Raji (cell line): Measurements from ENCODE around the gene TRAPPC12.

Source experiments
- POLR2A ChIP-seq: IDR thresholded peaks from 2 replicates; pipeline ENCODE4 v1.6.1; 2011; ENCODE audit warnings: low read depth, low read length, control low read depth; ENCODE audit not compliant: insufficient read depth

TRAPPC12 gene

GRCh38 chr2:3451169-3451568, 71.7 kb downstream of the TRAPPC12 start:
- TF ChIP-seq POLR2A, result no peak

DNA sequence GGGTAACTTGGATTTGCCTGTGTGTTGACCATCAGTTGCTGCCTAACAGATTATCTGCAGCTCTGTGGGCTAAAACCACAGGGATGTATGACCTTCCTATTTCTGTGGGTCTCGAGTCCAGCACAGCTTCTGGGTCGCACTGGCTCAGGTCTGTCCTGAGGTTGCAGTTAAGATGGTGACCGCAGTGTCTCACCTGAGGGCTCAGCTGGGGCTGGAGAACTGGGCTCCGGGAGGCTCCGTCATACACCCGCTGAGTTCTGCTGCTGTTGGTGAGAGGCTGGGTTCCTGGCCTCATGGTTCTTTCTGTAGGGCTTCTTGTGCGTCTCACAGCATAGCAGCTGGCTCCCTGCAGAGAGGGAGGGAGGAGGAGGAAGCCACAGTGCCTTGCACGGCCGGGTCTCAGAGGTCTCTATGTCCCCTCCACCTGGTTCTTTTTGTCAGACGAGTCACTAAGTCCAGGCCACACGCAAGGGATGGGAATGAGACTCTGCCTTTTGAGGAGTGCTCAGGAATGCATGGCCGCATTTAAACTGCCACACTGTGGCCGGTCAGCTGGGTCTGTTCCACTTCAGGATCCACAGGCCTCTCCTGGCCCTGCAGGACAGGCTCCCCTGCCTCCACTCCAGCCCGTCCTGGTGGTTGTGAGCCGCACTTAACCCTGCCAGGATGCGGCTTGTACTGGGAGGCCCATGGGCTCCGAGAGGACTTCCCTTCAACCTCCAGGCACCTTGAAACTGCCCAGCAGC, 72.6 kb downstream of the TRAPPC12 start:
- no peak for TF ChIP-seq POLR2A

- no peak for TF ChIP-seq POLR2A
Observed at GRCh38 chr2:3453190-3453999, 73.9 kb downstream of the TRAPPC12 start.

DNA sequence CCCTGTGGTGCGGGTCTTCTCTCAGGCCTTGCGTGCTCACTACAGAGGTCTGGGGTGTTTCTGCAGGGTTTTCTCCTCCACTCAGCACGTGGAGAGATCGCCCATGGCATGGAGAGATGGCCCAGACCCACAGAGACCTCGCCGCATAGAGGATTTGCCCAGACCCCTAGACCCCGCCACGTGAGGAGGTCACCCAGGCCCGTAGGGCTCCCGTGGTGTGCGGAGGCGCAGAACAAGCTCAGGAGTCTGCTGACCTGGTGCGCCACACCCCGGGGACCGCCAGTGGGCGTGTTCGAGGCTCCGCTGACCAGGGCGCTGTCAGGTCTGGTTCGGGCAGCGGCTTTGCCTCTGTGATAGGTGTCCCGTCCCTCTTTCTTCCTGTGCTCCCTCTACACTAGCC, 75.3 kb downstream of the TRAPPC12 start:
- TF ChIP-seq POLR2A, result no peak

GRCh38 chr2:3456125-3456524, 76.6 kb downstream of the TRAPPC12 start:
- no peak for TF ChIP-seq POLR2A

GRCh38 chr2:3457524-3458395, 78.3 kb downstream of the TRAPPC12 start:
- no peak for TF ChIP-seq POLR2A

DNA sequence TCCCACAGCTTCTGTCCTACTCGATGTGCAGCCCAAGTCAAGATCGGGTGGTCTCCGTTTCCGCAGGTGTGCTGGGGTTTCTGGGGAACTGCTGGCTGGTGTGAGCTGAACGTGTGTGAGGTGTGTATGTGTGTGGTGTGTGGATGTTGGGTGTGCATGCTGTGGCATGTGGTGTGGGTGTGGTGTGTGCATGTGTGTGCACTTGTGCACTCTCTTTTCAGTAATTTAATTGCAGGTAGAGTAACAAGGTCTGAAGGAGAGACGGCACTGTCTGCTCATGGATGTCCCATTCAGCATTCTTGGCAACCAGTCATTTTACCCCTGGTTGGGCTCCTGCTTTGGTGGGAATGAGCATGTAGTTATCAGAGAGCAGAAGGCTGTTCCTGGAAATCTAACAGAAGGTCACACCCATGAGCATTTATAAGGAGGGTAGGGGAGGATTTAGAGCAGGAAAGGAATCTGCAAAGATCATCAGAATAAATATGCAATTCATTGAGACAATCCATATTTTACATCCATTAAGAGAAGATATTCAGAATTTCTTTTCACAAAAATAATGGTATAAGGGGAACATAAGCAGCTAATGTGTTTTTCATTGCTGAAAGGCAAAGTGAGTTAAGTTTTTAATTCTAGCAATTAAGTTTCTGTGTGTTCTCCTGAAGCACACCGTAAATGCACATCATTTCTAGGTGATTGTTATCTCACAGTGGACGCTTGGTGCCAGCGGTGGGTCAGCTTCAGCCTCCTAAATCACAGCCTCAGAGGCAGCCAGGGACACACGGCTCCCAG, 79.1 kb downstream of the TRAPPC12 start:
- TF ChIP-seq POLR2A, result no peak

DNA sequence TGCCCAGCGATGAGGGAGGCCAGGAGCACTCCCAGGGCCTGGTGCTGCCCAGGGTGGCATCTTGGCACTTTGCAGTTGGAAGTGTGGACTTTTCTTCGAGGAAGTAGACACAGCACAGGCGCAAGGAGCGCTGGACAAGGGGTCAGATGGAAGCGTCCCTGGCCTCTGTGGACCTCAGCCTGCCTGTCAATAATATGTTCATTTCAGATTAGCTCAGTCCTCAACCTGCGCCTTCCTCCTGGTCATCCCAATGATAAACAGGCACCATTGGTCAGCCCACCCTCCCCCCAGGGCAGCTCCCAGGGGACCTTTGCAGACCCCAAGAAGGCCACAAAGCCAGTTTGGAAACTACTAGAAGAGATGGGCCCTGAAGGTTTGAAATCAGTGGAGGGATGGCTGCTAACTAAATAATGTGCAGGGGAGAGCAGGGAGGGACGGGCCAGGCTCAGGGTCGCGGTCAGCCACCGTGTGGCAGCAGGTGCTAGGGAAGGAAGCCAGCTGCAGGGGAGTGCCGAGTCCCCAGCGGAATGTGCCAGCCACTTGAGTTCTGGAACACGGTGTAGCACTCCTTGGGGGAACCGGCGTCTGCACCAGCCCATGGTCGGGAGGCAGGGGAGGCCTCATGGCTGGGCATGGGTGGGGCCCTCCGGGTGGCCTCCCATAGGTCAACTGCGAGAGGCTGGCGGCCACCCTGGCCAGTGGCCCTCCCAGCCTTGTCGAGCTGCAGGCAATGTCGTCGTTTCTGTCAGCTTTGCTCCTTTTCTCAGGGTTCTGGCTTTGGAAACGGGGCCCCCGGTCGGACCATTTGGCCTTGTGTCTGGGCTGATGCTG, 79.9 kb downstream of the TRAPPC12 start:
- no peak for TF ChIP-seq POLR2A

- TF ChIP-seq POLR2A, result no peak
Observed at GRCh38 chr2:3460156-3460555, 80.7 kb downstream of the TRAPPC12 start.

DNA sequence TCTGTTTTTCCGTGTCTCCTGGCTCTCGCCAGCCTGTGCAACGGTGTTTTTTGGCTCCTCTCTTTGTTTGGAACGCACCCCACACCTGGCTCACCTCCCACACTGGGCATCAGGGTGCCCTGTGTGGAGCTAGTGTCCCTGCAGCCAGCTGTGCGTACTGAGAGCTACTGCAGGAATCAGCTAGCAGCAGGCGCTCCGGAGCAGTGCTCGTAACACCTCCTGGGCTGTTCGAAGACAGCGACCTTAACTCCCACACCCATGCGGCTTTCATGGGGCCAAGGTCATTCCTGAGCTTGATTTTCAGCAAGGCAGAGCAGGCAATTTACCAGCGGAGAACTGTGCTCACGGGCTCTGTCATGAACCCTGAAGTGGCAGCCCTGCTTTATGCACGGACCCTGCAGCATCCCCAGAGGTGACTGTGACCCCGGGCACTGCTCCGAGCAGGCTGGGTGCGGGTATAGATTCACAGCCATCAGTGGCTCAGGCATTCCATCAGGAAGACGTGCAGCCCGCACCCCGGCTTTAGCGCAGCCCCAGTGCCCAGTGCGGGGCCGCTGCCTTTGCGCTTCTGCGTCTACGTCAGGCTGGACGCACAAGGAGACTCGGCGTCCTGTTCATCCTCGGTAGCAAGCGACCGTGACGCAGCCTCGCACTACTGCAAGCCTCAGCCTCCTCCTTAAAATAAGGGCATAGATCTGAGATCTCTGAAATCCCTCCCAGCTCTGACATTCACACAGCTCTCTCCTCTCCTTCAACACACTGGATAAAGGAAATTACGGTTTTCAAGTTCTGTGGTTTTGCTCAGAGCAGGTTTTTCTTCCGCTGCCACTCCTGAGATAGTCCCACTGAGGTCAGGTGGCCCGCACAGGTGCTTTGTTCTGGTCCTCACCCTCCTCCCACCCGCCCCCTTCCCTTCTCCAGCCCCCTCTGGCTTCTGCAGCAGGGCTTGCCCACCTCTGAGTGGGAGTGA, 81.6 kb downstream of the TRAPPC12 start:
- no peak for TF ChIP-seq POLR2A

DNA sequence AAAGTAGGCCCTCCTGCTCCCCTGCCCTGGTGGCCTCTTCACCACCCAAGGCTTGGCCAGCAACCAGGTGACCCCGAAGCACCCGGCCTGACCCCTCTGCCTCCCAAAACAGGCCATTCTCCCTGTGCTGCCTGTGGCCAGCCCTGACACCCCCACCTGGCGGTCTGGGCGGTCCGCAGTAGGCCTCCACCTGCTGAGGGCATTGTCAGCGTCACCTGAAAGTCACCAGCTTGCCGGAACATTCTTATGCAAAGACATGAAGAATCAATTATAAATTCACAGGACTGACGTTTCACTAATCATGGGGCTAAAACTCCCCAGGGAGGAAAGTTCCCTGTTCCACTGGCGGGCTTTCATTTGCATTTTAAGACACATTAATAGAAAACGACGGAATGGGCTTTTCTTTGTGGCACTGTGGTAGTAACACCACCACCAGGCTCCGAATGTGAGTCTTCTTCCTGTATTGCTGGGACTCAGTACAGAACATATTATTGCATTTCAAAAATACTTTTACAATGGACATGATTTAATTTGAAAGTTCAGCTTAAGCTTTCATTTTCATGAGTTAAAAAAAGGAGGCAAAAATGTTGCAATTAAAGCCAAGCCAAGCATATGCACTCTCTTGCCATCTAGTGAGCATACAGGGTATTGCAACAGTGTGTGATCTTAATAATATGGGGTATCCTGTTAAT, 82.5 kb downstream of the TRAPPC12 start:
- TF ChIP-seq POLR2A, result no peak

- no peak for TF ChIP-seq POLR2A
Observed at GRCh38 chr2:3462493-3463104, 83.1 kb downstream of the TRAPPC12 start.
